HUES64 (cell line): ENCODE data around the gene ALKBH2.

Experiments used
- H3K27ac ChIP-seq: 2 replicates; pipeline ENCODE4 v1.7.0; 2013; ENCODE audit warnings: low read depth, low read length, inconsistent platforms
- H3K27me3 ChIP-seq: 2 replicates; pipeline ENCODE4 v1.6.1; 2013; ENCODE audit warnings: mild to moderate bottlenecking, low read length; ENCODE audit not compliant: insufficient read depth
- H3K36me3 ChIP-seq: 2 replicates; pipeline ENCODE4 v1.6.1; 2013; ENCODE audit warnings: mild to moderate bottlenecking, low read length; ENCODE audit not compliant: insufficient read depth
- H3K4me1 ChIP-seq: 2 replicates; pipeline ENCODE4 v1.6.1; 2013; ENCODE audit warnings: mild to moderate bottlenecking, low read length, moderate library complexity; ENCODE audit not compliant: insufficient read depth
- H3K4me3 ChIP-seq: 2 replicates; pipeline ENCODE4 v1.5.1; 2013; ENCODE audit warnings: mild to moderate bottlenecking, low read length, moderate library complexity
- H3K9ac ChIP-seq: 2 replicates; pipeline ENCODE4 v1.6.1; 2013; ENCODE audit warnings: mild to moderate bottlenecking, low read depth, low read length
- H3K9me3 ChIP-seq: 2 replicates; pipeline ENCODE4 v1.6.1; 2013; ENCODE audit warnings: low read depth, low read length; ENCODE audit not compliant: insufficient read depth
- WGBS: fragments of 150-250, 120-280 bp; methylation state at CpG from one replicate; pipeline ENCODE4 v1.1.7; 2013; ENCODE audit warnings: missing lambda C conversion rate; 5-methylcytosine and 5-hydroxymethylcytosine counted together

Gene ALKBH2

DNA sequence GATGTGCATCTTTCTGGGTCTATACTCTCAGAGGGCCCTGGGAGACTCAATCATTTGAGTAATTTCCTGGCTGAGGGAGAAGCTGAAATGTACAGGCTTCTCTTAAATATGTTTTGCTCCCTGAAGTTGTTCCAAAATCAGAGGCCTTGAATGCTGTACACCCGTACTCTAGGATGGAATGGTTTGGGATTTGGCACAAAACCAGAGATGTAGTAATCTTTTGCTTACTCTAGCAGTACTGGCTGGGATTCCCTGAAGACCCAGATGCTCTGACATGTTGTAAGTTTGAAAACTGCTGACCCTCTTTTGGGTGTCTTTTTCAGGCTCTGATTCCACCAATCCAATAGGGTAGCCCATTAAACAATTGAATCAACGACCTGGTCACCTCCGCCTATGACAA lies 33.5 kb upstream of the ALKBH2 start:
- Histone ChIP-seq H3K9ac (no peak overlapping the region), H3K27me3 (no peaks in the 10 kb centered on the region), H3K9me3 (no peaks in the 10 kb centered on the region), H3K36me3 (no peaks in the 10 kb centered on the region), H3K4me1 (no peaks in the 10 kb centered on the region), H3K27ac (no peak overlapping the region), H3K4me3 (no peak overlapping the region)
- 89% methylated on average over 3 of the region's 3 CpGs for WGBS

DNA sequence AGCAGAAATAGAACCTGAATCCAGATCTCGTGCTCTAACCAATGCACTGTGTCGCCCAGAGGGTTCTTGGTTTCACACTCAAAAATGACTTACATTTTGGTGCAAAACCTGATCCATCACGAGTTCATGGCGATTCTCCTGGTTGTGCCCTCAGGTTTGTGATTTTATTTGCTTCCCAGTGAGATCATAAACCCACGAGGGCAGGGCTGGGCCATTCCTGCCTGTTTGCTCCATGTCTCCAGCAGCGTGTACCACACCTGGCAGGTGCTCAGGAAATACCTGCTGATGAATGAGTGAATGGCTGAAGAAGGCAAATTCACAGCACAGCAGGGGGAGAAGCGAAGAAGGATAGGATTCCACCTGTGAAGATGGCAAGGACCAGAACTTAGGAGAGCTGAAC lies 32.5 kb upstream of the ALKBH2 start:
- Histone ChIP-seq H3K9me3 (no peaks in the 10 kb centered on the region), H3K36me3 (no peaks in the 10 kb centered on the region), H3K9ac (no peak overlapping the region), H3K4me1 (no peaks in the 10 kb centered on the region), H3K27me3 (no peaks in the 10 kb centered on the region), H3K4me3 (no peak overlapping the region), H3K27ac (no peak overlapping the region)
- WGBS, result 90% methylated on average over 7 of the region's 7 CpGs

GRCh38 chr12:109124878-109125648 lies 31.8 kb upstream of the ALKBH2 start:
- WGBS, result 88% methylated on average over 12 of the region's 12 CpGs
- H3K4me3 ChIP-seq, result no peak overlapping the region
- no peaks in the 10 kb centered on the region for H3K4me1 ChIP-seq
- no peaks in the 10 kb centered on the region for H3K36me3 ChIP-seq
- H3K27me3 ChIP-seq, result no peaks in the 10 kb centered on the region
- no peak overlapping the region for H3K27ac ChIP-seq
- H3K9me3 ChIP-seq, result no peaks in the 10 kb centered on the region
- H3K9ac ChIP-seq, result no peak overlapping the region

GRCh38 chr12:109121346-109121880 lies 28.1 kb upstream of the ALKBH2 start:
- no peaks in the 10 kb centered on the region for H3K4me1 ChIP-seq
- H3K27ac ChIP-seq, result no peak overlapping the region
- H3K36me3 ChIP-seq, result no peaks in the 10 kb centered on the region
- no peak overlapping the region for H3K9ac ChIP-seq
- H3K27me3 ChIP-seq, result no peaks in the 10 kb centered on the region
- WGBS, result 84% methylated on average over 3 of the region's 3 CpGs
- no peak overlapping the region for H3K4me3 ChIP-seq
- no peaks in the 10 kb centered on the region for H3K9me3 ChIP-seq

- 82% methylated on average over 4 of the region's 4 CpGs for WGBS
- Histone ChIP-seq H3K4me3 (no peak overlapping the region), H3K27ac (no peak overlapping the region), H3K9me3 (no peaks in the 10 kb centered on the region), H3K27me3 (no peaks in the 10 kb centered on the region), H3K4me1 (peaks cover 7% of the 10 kb centered on the region; the same call in 1 of the 2 replicates), H3K9ac (no peak overlapping the region), H3K36me3 (no peaks in the 10 kb centered on the region)
These were observed 27.3 kb upstream of the ALKBH2 start for GRCh38 chr12:109120557-109120956.

GRCh38 chr12:109120095-109120494 lies 26.8 kb upstream of the ALKBH2 start:
- Histone ChIP-seq H3K36me3 (no peaks in the 10 kb centered on the region), H3K4me3 (no peak overlapping the region), H3K4me1 (peaks cover 10% of the 10 kb centered on the region; the same call in 1 of the 2 replicates), H3K27ac (no peak overlapping the region), H3K9me3 (no peaks in the 10 kb centered on the region), H3K27me3 (no peaks in the 10 kb centered on the region), H3K9ac (no peak overlapping the region)
- WGBS, result 92% methylated on average over 2 of the region's 2 CpGs

- 91% methylated on average over 12 of the region's 12 CpGs for WGBS
- Histone ChIP-seq H3K27me3 (no peaks in the 10 kb centered on the region), H3K4me1 (peaks cover 10% of the 10 kb centered on the region; the same call in 1 of the 2 replicates), H3K4me3 (no peak overlapping the region), H3K27ac (no peak overlapping the region), H3K9me3 (no peaks in the 10 kb centered on the region), H3K9ac (no peak overlapping the region), H3K36me3 (no peaks in the 10 kb centered on the region)
These were observed 23.3 kb upstream of the ALKBH2 start for GRCh38 chr12:109116611-109116949.

- Histone ChIP-seq H3K36me3 (no peaks in the 10 kb centered on the region), H3K4me3 (no peak within 1 kb of the TSS), H3K9ac (no peak within 1 kb of the TSS), H3K27ac (no peak within 1 kb of the TSS), H3K9me3 (no peaks in the 10 kb centered on the region), H3K27me3 (no peaks in the 10 kb centered on the region), H3K4me1 (peaks cover 10% of the 10 kb centered on the region; the same call in 1 of the 2 replicates)
- 82% methylated on average over 14 of the region's 14 CpGs for WGBS
These were observed 22.7 kb upstream of the ALKBH2 start, which contains the start of gene ACACB for GRCh38 chr12:109115758-109116610. ACACB (plus strand) TSS chr12:109116587; CDS start chr12:109139406, 22,819 bp downstream.

GRCh38 chr12:109115404-109115757 lies 22.1 kb upstream of the ALKBH2 start:
- no peaks in the 10 kb centered on the region for H3K9me3 ChIP-seq
- peaks cover 4% of the 10 kb centered on the region for H3K36me3 ChIP-seq
- peaks cover 15% of the 10 kb centered on the region for H3K4me1 ChIP-seq
- H3K27me3 ChIP-seq, result no peaks in the 10 kb centered on the region
- no peak overlapping the region for H3K4me3 ChIP-seq
- WGBS, result 90% methylated on average over 3 of the region's 3 CpGs
- no peak overlapping the region for H3K9ac ChIP-seq
- H3K27ac ChIP-seq, result no peak overlapping the region

- peaks cover 18% of the 10 kb centered on the region for H3K4me1 ChIP-seq
- H3K9me3 ChIP-seq, result no peaks in the 10 kb centered on the region
- 96% methylated on average over 2 of the region's 2 CpGs for WGBS
These were observed 21.4 kb upstream of the ALKBH2 start for GRCh38 chr12:109114644-109115043.

GRCh38 chr12:109113661-109114321 lies 20.5 kb upstream of the ALKBH2 start:
- 94% methylated on average over 5 of the region's 5 CpGs for WGBS
- Histone ChIP-seq H3K4me1 (peaks cover 18% of the 10 kb centered on the region), H3K9me3 (no peaks in the 10 kb centered on the region), H3K27me3 (no peaks in the 10 kb centered on the region), H3K36me3 (peaks cover 18% of the 10 kb centered on the region), H3K4me3 (no peak overlapping the region), H3K9ac (no peak overlapping the region), H3K27ac (no peak overlapping the region)

More at GRCh38 chr12:109114644-109115043, 21.4 kb upstream of the ALKBH2 start:
- Histone ChIP-seq H3K9ac (no peak overlapping the region), H3K36me3 (peaks cover 12% of the 10 kb centered on the region), H3K4me3 (no peak overlapping the region), H3K27me3 (no peaks in the 10 kb centered on the region), H3K27ac (no peak overlapping the region)
